Fibroblast of skin of left quadriceps (primary cell): Measurements from ENCODE around the gene COPS3.

Source experiments
- DNase-seq, 2 experiments: peaks; one replicate each; pipeline ENCODE4 v3.0.0-alpha.2; 2013; ENCODE audit warnings: low read depth in 2 of 2

COPS3 gene

DNA sequence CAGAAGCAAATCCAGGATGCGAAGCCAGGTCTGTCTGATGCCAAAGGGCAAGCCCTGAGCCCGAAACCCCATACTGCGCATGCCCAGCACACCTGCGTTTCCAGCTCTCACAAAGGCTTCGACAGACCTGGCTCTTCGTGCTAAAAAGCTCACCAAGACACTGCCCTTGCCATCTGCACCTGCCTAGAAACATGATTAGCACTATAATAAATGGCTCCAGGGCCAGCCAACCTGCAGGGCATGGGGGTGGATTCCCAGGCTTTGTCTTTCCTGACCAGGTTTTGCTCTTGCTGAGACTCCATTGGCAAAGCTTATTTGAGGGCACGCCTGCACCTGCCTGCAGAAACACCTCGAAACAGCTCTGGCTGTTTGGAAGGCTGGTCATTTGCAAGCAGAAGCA, 60.5 kb downstream of the COPS3 start:
- no peak for DNase-seq

DNA sequence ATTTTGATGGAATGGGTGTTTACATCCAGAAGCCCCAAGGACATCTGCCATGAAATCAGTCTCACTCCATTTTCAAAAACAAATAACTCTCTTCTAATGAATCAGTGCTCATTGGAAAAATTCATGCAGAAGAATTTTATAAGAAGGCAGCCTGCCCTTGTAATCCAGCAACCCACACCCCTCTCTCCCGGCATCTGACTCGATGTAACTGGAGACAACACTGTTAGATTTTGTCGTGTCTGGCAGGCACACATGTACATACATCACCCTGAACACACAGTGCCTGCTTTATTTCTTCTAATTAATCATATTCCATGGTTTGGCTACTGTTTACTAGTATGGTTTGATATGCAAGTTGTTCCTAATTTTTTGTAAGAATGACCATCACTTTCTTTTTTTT, 63.1 kb downstream of the COPS3 start:
- no peak for DNase-seq

DNA sequence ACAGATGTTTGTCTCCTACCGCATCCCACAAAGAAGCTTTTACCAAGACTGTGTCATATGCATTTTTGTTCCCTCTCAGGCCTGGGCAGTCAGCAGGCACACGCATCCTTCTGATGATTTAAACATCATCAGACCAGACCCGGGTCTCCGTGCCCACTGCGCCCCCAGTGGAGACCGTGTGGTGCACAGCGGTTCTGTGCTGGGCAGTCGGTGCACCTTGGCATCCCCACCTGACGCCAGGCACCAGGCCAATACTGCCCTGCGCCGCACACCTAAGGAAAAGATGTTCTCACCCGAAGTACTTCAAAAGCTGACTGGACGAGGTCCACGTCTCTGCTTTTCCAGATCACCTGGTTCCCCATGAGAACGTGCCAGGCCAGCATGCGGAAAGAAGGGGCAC, 64.3 kb downstream of the COPS3 start:
- DNase-seq = no peak

DNA sequence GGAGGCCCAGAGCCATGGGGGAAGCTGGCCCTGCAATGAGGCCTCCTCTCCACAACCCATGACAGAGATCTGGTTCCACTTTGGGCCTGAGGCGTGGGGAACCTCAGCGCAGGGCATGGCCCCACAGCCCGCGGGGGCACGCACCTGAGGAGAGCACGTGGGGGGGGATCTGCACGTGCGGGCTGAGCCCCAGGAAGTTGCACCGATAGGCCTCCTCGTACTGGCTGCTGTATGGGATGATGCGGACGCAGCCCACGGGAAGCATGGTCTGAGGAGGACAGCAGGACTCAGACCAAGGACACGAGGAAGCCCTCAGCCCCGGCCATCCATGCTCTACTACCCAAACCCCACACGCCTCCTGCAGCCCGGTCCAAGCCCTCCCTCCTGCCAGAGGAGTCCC, 64.8 kb downstream of the COPS3 start:
- DNase-seq = no peak

DNA sequence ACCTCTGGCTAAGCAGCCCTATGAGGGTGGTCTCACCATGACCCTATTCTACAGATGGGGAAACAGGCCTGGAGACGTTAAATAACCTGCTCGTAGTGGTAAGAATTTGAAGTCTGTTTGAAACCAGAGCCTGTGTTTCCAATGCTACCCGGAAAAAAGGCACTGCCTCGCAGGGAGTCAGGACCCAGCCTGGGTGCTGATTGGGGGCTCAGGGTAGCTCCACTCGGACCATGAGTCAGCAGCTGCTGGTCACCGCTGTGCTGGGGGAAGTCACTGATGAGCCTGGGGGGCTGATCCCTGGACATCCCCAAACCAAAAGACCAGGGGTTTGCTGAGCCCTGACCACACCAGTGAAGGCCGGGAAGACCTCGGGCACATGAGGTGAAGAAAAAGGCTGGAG, 65.5 kb downstream of the COPS3 start:
- no peak for DNase-seq

DNA sequence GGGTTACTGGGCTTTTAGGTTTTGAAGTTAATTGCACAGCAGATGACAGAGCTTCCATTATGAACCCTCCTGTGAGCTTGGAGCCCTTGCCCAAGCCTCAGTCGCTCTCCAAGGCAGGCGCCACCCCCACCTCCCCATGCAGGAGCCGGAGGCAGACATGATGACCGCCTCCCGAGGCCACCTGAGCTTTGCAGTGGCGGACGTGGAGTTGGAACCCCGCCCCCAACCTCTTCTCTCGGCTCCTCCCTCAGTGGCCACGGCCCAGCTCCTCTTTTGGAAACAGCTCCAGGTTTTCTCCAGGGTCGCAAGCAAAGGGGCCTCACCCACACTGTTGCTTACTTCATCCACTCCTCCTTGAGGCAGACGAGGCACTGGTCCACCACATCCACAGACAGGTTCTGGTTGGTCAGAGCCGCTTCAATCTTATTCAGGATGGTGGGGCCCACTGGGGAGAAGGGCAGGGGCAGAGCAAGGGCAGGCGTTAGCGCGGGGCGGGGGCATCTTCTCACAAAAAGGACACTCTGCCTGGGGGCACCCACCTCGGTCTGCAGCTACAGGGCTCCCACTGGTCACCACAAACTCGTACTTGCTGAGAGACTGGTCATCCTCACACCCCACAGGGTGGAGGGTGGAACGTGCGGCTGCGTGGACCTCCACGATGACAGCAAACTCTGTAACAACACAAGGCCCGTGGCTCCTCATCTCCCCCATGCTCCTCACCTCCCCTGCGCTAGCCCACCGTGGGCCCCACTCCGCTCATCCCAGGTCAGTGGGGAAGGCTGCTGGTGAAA, 66.2 kb downstream of the COPS3 start:
- DNase-seq = no peak

DNA sequence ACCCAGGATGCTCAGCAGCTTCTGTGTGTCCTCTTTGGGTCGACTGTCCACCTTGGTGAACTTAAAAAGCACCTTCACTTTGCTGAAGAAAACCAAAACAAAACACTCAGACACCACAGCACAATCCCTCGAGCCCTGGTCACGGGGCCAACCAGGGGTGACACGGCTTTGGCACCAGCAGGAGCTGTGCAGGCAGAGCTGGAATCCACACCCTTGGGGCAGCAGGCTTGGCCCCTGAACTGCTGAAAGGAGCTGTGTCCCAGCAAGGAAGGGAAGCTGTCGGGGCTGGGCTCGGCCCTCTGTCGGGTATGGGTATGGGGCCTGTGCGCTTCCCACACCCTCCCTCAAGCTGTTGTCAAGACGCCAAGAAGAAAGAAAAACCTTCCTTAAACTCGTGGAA, 67.3 kb downstream of the COPS3 start:
- DNase-seq = no peak

DNA sequence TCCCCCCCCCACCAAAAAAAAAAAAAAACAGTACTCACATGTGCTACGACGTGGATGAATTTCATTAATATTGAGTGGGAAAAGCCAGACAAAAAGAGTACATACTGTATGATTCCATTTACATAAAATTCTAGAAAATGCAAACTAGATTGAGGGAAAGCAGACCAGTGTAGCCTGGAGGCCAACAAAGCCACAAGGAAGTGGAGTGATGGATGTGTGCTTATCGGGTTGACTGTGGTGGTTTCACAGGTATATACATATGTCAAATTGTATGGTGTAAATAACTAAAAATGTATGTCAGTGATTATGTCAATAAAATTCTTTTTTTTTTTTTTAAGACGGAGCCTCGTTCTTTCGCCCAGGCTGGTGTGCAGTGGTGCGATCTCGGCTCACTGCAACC, 73.0 kb downstream of the COPS3 start:
- DNase-seq = no peak

DNA sequence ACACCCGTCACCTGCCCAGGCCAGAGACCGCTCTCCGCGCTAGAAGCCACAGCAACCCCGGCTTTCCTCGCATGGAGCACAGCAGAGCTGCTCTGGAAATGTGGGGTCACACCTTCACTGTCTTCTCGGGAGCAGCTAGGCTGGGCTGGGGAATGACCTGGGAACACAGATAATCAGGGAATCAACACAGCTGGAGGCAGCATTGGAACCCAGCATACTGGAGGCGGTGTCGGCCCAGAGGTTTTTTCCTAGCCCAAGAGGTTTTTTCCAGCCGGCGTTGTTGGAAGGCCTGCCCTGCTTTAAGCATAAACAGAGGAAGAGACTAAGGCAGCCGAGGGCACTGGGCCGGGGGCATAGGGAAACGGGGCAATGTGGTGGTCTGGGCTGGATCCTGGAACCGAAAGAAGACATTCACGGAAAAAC, 74.1 kb downstream of the COPS3 start:
- no peak for DNase-seq

DNA sequence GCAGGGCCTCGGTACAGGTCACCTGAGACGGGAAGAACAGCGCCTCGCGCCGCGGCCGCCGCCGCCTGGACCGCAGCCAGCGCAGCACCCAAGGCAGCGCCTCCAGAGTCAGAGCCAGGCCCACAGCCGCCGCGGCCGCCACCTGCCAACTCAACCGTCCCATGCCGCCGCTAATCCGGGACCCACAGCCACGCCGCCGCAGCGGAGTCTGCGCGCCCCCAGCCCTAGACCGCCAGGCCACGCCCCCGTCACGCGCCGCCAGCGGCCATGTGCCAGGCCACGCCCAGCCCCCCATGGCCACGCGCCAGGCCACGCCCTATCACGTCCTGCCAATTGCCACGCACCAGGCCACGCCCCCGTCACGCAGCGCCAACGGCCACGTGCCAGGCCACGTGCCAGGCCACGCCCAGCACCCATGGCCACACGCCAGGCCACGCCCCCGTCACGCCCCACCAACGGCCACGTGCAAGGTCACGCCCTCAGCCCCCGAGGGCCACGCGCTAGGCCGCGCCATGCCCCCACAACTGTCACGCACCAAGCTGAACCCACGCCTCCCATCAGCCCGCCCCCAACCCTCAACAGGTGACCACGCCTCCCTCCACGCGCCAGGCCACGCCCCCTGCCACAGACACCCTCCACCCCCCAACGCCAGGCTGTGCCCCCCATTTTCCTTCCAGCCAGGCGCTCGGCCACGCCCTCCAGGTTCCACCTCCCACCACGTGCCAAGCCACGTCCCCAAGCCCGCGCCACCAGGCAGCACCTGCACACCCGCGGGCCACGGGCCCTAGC, 74.7 kb downstream of the COPS3 start, which contains the start of gene PLD6:
Gene PLD6, minus strand, starts transcription at position 210 of the 789 bp plus-strand sequence. Its CDS starts 47 bp downstream, at position 163.
- DNase-seq = peak; percentile 17 to 22

DNA sequence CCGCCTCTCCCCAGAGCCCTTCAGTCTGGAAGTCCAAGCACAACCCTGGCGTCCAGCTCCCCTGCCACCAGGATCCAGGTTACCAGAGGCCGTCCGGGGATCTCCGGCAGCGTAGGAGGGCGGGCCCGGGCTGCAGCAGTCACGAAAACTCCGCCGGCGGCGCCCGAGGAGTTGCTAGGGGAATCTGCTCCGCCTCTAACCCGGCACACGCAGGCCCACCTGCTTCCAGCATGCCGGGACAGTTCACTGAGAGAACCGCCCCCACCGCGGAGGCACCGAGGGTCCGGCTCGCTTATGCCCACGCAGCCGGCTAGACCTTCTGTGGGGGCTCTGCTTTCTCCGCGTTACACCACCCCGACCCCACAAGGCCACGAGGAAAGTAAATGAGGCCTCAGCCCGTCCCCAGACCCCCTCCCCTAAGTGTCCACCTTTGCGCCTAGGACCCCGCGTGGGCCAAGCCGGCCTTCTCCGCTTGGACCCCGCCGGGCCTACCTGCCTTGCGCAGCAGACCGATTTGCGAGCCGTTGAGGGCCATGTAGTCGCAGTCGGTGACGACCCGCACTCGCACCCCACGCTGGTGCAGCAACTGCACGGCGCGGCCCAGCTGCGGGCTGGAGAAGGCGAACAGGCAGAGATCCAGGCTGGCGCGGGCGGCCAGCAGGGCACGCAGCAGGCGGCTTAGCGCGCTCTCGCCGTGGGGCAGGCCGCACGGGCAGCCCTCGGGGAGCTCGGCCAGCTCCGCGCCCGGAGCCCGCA, 75.5 kb downstream of the COPS3 start:
- DNase-seq = no peak

DNA sequence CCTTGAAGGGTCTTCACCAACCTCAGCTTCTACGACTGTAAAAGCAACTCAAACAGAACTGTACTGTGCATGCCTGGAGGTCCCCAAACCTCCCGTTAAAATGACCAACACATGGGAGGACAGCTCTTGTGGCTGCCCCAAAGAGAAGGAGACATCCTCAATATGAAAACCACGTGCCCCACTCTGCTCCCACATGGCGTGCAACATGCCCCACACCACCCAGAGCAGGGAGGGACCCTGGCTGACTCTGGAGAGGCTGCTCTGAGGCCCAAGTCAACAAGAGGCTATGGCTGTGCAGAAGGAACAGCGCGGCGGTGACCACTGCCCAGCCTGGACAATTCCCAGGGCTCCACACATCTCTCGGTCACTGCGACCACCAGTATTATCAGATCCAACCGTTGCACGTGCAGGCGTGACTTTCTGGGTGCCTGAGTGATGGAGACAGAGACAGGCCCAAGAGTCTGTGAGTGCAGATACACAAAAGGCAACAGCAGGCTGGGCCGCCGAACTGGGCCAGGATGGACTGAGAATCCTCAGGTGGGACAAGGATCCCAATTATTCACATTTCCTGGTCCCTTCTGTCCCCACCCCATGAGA, 76.3 kb downstream of the COPS3 start:
- no peak for DNase-seq

DNA sequence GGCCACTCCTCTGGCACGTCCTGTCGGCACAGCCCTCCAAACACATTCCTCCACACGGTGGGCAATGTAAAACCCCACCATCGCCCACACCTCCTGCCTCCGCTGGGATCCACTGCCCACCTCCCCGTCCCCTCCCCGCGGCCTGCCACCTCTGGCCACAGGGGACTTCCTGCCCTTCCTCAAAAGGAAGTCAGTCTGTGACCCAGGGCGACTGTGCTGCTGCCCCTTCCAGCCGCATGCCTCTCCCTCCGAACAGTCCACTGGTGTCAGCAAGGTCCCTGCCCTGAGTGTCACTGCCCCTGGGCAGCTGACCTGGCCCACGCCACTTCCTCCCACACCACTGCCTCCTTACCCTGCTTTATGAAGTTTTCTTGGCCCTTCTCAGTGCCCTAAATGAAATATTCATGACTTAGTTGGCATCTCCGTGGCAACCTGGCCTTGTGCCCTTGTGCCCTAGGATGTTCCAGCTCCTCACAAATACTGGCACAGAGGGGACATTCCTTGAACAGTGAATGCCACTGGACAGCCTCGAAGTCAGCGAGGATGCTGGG, 76.9 kb downstream of the COPS3 start:
- no peak for DNase-seq

DNA sequence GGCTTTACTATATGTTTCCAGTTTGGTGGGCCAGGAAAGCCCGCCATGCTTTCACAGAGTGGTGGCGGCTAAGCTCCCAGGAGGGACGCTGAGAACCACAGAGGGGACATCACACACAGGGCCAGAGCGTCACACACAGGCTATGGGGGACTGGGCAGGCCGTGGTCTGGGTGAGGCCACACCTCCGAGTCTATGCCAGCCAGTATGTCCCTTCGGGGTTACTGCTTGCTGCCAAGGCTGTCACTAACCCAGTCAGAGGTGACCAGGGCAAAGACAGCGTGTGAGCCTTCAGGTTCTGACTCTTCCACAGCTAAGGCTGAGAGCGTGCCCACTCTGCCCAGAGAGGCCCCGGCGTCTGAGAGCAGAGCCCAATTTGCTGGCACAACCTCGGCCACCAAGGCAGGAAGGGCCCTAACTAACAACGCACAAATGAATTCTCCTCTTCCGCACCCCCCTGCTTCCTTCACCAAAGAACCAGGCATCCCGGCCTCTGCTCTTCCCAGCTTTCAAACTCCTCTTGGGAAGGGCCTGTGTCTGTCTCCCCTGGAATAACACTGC, 77.8 kb downstream of the COPS3 start:
- no peak for DNase-seq

DNA sequence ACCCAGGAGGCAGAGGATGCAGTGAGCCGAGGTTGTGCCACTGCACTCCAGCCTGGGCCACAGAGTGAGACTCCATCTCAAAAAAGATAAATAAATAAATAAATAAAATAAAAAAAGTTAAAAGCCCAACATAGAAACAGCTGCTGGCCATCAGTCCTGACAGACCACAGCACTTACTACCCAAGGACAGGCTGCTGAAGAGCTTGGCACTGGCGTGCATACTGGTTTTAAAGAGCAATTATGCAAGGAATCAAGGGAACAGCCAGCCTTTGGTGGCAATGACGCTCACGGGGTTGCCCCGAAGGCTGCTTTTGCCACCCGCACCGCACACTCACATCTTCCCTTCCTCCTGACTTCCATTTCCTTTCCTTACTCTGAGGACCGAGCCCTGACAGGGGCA, 79.1 kb downstream of the COPS3 start:
- DNase-seq = no peak

DNA sequence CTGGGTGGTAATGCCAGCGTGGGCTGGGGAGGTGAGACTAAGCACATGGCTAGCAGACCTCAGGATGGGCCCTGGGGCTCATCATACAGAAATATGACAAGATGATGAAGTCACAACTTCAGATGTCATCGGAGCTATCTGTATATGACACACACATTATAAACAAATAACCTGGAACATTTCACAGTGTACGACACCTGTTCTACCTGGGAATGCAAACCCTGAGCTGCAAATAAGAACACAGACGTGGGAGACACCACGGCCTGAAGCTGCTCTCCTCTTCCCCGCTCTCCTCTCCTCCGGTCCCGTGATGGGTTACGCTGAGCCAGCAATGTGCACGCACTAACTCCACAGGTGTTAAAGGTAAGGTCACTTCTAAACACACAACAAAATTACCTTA, 79.8 kb downstream of the COPS3 start:
- no peak for DNase-seq

DNA sequence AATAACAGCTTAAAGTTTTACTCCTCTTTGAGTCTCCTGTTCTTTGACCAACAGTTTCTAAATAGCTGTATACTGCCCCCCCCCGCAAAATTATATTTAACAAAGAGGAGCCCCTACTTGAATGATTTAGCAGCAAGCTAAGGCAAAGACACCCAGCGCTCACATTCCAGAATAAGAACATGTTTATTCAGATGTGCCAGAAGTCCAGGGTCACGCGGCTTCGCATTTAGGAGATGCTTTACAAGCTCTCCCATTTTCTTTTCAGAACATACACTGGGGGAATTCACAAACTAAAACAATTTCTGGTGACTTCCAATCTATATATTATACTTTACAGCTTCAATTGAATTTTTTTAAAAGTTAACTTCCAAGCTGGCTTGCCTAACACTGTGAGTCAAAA, 80.2 kb downstream of the COPS3 start:
- no peak for DNase-seq

DNA sequence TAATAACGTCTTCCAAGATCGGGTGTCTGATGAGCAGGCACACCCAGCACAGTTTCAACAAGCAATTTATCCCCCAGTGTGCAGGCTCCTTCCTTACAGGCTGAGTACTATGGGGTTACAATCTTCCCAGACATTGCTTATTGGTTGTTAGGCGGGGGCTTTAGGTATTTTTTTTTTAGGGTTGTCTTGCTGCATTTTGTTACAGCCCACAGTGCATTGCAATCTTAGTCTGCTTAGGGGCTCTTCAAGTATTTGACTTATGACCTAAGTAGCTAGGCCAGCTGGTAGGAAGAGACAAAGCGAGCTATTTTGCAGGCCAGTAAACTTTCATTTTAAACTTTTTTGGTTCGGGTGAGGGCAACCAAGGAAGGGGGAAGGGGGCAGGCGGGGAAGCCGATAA, 80.7 kb downstream of the COPS3 start:
- DNase-seq = no peak

DNA sequence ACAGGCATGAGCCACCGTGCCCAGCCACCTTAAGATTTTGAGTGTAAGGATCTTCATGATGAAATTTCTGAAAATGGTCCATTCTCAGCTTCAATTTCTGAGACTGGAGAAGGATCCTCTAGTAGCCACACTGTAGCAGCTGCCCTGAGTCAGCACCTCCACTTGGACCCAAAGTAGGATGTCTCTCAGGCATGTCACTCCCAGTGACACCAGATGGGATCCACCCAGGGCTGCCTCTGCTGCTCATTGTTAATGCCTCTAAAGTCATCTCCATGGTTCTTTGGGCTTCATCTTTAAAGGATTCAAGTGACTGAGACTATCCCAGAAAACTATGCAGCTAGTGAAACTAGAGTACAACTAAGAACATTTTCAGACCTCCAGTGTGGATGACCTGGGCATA, 82.8 kb downstream of the COPS3 start:
- DNase-seq = no peak

DNA sequence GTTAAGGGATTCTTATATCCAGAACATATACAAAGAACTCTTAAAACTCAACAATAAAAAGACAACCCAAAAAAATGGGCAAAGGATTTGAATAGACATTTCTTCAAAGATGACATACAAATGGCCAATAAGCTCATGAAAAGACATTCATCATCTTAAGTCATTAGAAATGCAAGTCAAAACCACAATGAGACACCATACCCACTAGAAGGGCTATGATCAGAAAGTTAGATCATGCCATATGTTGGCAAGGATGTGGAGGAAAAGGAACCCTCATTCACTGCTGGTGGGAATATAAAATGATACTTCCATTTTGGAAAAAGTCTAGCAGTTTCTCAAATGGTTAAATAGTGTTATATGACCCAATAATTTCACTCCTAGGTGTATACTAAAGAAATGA, 84.3 kb downstream of the COPS3 start:
- DNase-seq = no peak
